ENCODE data around the gene EFNB3.

EFNB3 gene

DNA sequence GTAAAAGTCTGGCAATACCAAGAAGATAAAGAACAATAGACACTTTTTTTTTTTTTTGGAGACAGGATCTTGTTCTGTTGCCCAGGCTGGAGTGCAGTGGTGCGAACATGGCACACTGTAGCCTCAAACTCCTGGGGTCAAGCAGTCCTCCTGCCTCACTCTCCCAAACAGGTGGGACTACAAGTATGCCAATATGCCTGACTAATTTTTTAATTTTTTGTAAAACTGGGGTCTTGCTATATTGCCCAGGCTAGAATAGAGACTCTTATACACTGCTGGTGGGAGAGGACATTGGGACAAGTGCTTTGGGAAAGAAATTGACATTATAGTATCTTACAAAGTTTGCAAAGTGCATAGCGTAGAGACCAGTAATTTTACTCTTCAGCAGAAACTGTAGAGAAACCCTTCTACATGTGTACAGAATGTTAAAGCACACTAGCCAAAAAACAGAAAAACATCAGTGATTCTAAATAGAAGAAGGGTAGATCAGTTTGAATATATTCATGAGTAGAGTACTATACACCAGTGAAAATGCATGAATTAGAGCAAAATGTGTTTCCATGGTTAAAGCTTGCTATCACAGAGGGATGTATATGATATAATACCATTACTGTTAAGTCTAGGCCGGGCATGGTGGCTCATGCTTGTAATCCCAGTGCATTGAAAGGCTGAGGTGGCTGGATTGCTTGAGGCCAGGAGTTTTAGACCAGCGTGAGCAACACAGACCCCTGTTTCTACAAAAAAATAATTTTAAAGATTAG lies 7.0 kb upstream of the EFNB3 start:
- no peak for DNase-seq (ENCODE audit: low read depth, low spot score)

DNA sequence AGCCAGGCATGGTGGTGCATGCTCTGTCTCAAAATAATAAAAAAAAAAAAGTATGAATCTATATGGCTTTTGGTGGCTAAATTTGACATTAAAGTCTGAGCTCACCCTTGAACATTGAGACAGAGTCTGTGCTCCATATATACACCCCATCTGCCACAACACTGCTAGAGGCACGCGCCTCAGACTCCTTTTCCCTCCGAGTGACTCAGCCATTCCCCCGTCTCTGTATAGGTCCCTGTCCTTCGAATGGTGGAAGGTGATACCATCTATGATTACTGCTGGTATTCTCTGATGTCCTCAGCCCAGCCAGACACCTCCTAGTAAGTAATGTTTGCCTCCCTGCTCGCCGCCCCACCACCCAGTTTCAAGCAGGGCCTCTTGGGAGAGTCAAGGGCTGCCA lies 4.5 kb upstream of the EFNB3 start:
- DNase-seq (ENCODE audit: low read depth, low spot score) = no peak

DNA sequence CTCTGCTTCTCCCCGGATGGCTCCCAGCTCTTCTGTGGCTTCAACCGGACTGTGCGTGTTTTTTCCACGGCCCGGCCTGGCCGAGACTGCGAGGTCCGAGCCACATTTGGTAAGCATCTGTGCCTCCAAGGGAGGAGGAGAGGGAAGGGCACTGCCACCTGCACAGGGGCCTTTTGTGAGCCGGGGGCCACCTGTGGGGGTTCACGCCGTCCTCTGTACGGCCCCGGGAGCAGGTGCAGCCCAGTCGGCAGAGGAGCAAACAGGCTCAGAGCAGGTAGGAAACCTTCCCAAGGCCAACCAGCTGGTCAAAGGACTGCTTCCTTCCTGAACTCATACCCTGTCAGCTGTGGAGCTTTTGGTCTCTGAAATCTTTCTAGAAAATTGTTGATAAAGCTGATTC lies 3.3 kb upstream of the EFNB3 start:
- no peak for DNase-seq (ENCODE audit: low read depth, low spot score)

DNA sequence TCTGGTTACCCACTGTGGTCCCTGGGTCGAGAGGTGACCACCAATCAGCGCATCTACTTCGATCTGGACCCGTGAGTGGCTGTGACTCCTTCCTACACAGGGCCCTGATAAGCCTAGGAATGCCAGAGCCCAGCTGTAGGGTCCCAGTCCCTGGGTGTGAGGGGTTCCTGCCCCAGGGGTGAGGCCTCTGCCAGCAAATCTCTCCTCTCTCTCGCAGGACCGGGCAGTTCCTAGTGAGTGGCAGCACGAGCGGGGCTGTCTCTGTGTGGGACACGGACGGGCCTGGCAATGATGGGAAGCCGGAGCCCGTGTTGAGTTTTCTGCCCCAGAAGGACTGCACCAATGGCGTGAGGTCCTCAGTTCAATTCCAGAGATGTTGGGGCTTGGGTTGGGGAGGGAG lies 2.2 kb upstream of the EFNB3 start:
- DNase-seq (ENCODE audit: low read depth, low spot score) = no peak

DNA sequence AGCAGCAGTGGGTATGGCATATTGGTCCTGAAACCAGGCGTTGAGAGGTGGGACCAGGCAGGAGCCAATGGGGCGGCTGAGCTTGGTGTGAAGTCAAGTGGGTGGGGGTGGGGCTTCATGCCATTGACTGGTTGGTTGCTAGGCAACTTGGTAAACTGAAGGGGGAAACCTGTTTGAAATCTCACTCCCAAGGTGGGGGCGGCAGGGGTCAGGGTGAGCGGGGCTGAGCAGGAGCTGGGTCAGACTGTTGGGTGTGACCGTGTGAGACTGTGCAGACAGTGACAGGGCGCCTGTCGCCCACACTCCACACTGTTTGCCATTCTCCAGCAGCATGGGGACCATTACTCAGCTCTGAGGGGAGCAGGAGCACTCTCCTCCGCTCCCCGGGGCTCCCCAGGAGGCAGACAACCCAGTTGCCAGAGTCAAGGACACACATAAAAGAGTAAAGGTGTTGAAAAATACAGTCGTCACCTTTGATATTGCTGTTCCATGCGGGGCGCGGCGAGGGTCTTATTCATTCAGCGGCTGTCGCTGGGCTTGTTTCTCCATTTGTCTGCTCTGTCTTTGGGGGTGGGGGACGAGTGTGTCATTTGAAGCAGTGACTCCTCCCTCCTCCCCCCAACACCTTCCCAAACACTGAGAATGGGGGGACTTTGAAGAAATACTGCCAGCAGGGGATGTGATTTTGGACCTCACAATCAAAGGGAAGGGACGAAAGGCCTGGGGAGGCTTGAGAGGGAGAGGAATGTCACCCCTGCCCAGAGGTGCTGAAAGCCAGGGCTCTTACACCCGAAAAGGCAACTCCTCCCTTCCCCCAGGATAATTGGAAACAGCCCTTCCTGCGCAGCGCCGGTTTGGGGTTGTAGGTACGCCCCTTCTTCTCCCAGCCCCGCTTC lies 1.2 kb upstream of the EFNB3 start:
- DNase-seq (ENCODE audit: low read depth, low spot score) = no peak

DNA sequence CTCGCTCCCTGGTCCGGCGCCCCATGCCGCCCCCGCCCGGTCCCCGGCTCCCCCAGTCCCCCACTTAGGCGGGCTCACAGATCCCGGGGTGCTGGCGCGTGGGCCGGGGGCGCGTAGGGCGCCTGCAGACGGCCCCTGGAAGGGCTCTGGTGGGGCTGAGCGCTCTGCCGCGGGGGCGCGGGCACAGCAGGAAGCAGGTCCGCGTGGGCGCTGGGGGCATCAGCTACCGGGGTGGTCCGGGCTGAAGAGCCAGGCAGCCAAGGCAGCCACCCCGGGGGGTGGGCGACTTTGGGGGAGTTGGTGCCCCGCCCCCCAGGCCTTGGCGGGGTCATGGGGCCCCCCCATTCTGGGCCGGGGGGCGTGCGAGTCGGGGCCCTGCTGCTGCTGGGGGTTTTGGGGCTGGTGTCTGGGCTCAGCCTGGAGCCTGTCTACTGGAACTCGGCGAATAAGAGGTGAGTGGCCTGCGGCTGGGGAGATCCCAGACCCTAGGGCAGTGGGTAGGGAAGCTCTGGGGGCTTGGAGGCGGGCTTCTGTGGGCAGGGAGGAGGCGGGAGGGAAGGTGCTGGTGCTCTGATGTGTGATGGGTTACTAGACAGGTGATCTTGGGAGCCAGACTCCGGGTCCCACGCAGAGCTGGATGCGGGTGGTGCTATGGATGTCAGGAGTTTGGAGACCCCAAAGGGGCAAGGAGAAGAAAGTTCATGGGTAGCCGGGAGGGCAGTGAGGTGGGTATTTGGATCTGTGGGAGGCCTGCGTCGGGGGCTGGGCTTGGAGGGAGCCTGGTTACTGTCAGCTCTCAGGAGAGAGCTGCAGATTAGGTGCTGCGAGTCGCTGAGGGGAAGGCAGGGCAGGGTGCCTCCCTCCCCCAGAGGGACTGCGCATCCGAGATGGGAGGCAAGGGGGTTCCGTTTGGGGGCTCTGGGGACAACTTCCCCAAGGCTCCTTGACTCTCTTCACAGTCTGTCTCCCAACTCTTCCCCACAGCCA lies 560 bp downstream of the EFNB3 start:
- no peak for DNase-seq (ENCODE audit: low read depth, low spot score)

DNA sequence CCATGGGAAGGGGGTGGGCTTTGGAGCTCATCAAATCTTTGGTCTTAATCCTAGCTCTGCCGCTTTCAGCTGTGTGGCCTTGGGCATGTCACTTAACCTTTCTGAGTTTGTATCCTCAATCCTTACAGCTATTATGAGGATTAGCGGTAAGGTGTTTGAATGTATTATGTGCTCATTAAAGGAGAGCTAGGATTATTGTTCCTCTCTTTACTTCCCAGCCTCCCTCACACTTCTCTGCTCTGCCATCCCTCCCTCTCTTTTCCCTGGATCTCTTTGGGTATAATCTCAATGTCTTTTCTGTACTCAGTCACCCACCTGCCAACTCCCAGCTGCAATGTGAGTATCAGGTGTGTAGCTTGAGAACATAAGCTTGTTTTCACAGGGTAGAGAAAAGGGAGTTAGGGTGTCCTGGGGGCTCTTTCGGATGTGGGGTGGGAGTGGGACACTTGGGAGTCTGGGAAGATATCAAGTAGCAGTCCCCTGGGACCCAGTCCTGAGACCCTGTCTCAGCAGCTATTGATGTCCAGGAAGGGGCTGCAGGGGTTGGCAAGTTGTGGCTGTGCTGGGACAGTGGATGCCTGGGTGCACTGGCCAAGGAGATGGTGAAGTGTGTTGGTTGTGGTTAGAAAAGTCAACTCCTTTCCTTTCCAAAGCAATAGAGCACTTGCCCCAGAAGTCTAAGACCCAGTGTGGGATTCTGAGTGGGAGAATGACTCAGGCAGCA lies 1.8 kb downstream of the EFNB3 start:
- DNase-seq (ENCODE audit: low read depth, low spot score) = no peak

DNA sequence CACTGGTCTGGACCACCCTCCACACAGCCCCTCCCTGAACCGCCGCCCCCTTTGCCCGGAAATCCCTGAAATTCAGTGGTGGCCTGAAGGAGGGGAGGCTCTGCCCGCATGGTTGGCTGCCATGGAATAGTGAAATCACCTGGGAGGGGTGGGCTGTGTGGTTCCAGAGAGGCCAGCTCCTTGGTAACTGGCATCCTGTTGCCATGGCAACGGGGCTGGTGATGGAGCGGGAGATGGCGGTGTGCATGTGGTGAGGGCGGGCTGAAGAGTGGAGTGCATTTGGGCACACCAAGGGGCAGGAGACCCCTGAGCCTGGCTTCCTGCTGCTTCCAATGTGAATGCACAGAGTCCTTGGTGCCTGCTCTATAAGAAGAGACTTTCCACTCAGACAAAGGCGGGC lies 2.4 kb downstream of the EFNB3 start:
- no peak for DNase-seq (ENCODE audit: low read depth, low spot score)

DNA sequence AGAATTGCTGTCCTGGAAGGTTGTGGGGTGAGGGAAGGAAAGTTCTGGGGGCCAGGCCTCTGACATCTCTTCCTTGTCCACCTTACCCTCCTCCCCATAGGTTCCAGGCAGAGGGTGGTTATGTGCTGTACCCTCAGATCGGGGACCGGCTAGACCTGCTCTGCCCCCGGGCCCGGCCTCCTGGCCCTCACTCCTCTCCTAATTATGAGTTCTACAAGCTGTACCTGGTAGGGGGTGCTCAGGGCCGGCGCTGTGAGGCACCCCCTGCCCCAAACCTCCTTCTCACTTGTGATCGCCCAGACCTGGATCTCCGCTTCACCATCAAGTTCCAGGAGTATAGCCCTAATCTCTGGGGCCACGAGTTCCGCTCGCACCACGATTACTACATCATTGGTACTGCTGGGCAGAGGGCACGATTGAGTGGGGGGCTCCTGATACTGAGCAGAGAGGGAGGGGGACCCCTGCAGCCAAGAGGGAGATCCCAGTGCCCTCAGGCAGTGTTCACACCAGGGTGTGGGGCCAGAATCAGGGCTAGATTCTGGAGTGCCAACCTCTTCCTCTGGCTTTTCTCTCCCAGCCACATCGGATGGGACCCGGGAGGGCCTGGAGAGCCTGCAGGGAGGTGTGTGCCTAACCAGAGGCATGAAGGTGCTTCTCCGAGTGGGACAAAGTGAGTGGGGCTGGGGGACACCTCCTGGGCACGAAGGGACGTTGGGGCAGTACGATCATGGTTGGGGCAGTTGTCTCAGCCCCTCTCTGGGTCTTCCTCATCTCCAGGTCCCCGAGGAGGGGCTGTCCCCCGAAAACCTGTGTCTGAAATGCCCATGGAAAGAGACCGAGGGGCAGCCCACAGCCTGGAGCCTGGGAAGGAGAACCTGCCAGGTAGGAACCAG lies 3.1 kb downstream of the EFNB3 start:
- DNase-seq (ENCODE audit: low read depth, low spot score) = no peak

DNA sequence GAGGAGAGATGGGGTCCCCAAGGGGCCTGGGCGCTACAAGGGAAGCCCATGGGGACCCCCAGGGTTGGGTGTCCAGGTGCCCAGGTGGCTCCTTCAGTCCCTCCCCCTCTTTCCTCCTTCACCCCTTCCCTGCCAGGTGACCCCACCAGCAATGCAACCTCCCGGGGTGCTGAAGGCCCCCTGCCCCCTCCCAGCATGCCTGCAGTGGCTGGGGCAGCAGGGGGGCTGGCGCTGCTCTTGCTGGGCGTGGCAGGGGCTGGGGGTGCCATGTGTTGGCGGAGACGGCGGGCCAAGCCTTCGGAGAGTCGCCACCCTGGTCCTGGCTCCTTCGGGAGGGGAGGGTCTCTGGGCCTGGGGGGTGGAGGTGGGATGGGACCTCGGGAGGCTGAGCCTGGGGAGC lies 4.0 kb downstream of the EFNB3 start:
- no peak for DNase-seq (ENCODE audit: low read depth, low spot score)

DNA sequence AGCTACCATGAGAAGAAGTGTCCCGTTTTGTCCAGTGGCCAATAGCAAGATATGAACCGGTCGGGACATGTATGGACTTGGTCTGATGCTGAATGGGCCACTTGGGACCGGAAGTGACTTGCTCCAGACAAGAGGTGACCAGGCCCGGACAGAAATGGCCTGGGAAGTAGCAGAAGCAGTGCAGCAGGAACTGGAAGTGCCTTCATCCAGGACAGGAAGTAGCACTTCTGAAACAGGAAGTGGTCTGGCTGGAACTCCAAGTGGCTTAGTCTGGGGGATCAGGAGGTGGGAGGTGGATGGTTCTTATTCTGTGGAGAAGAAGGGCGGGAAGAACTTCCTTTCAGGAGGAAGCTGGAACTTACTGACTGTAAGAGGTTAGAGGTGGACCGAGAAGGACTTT lies 5.3 kb downstream of the EFNB3 start:
- no peak for DNase-seq (ENCODE audit: low read depth, low spot score)

DNA sequence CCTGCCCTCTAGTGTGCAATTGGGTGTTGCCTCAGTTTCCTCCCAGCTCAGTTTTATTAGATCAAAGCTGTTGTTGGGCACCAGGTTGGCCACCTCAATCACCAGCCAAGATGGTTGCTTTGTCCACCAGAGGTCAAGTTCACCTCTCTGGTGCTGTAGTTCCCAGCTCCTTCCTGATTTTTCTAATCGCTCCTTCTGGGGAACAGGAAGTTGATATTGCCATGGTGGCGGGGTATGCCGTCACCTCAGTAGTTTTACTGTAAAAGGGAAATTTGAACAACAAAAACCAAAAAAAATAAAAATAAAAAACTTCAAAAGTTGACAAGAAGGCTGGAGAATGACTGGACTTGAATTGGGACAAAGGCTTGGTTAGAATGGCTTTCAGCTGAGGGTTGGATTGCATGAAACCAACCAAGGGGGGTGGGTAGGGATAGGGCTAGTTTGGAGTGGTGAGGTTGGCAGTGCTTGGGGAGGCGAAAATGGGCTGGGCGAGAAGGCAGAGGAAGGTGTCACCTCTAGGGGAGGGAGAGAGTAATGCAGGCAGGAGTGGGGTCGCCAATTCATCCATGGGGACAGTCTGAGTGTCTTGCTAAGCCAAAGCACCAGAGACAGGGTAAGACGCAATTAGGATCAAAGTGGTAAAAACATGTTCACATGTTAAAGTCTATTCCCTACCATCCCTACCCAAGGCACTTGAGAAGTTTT lies 6.2 kb downstream of the EFNB3 start:
- no peak for DNase-seq (ENCODE audit: low read depth, low spot score)

DNA sequence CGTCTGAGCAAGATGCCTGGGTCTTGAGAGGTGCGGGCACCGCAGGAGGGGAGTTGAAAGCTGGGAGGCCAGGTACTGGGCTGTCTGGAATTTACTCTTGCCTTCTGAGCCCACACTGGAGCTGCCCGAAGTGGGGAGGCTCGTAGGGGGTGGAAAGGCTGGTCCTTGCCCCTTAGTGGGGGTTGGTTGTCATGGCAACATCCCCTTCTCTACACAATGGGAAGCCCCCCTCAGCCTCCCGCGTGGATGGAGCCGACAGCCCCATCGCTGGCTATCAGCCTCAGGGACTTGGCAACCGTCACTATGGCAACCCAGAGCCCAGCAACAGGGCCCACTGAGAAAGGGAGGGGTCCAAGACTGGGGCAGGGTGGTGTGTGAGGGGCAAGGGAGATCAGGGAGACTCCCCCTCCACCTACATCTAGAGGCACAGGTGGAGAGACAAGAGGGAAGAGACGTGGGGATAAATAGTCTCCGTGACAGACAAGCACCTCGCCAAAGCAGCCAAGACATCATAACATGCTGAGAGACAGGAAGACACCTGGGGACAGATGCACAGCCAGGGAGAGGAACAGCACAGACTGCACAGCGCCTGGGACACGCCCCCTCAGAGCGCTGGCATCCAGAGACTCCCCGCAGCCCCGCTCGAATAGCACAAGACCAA lies 7.2 kb downstream of the EFNB3 start:
- no peak for DNase-seq (ENCODE audit: low read depth, low spot score)

DNA sequence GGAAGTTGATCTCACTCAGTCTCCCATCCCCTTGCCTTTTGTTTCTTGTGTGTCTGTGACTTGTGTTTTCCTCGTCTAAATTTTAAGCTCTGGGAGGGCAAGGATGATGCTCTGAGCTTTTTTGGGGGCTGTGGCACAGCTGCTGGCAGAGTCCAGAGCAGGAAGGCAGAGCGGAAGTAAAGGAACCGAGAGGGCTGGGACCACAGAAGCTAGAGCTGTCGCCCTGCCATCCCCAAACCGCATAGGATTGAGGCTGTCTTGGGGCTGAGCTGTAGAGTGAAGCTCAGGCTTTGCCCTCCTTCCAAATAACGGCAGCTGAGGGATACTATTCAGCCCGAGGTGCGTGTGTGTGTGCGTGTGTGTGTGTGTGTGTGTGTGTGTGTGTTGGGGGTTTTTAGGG lies 8.8 kb downstream of the EFNB3 start:
- DNase-seq (ENCODE audit: low read depth, low spot score) = no peak

DNA sequence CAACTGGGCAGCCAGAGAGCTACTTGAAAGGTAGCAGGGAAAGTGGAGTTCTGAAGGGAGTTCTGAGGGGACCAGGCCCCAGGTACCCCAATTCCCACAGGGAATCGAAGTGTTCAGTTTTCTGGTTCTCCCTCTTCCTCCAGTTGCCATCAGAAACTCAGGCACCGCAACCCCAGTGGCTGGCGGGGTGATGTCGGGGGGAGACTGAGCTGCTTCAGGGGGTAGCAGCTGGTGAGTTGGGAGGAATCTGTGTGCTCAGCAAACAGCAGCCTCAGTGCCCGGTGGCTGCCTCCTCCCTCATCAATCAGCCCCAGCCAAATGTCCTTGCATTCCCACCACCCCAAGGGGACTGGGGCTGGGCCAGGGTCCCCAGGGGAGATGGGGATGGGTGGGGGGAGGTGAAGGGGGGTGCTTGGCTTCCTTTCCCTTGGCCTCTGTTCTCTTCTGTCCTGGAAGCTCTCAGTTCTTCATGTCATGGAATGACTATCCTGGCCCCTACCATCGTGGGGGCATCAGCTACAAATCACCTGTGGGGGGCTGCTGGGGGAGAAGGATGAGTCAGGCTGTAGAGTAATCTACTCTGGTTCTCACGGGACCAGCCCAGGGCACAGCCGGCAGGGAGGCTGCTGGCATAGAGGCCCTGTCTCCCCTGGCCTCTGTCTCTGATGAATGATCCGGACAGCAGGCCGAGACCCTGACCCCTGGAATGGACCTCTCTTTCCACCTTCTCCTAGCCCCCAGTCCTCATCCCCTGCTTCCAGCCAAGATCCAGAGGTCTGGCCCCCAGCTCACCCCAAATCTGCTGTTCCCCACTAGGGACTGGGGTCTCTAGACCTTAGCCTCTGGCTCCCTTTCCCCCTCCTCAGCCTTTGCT lies 10.0 kb downstream of the EFNB3 start:
- DNase-seq (ENCODE audit: low read depth, low spot score) = no peak

DNA sequence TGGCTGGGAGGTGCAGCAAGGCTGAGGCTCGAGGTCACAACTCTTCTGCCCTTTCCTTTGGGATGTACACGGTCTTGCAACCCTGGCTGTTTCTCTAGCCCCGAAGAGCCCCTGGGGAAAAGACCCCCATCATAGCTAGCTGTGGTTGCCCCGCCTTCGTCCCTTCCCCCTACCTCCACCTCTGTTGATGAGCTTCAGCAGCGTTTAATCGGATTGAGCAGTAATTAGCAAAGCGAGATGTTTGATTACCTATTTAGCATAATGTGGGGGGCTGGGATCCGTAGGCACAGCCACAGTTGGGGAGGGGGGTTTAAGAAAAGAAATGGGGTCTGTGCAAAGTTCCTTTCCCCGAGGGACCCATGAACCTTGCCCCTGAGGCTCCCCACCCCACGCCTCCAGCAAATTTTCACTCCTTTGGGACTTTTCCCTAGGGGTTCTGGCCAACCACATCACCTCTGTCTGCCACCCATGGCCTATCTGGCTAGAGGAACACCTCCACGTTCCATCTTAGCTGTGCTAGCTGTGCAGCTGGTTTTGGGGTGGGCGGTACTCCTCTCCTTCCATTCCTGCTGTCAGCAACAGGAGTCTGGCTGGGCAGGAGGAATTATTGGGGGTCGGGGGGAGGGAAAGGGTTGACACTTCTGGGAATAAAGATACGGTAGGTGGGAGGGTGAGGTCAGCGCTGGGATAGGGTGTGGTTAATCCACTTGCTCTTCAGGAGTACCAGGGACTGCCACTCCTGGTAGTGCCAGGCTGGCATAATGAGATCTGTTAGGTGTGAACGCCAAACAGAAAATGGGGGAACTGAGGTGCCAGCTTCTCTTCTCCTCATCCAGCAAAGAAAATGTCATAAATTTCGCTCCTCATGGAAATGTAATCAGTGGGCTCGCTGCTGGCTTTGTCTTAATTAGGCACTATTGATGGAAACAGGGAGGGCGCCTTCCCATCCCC lies 11.2 kb downstream of the EFNB3 start:
- no peak for DNase-seq (ENCODE audit: low read depth, low spot score)
